Activated T-cell treated with anti-CD3 and anti-CD28 coated beads, Interleukin-2, amount 50 U/mL, for 24 hours (primary cell): ENCODE data around the gene NEK6.

Source experiments
- DNase-seq: peaks from one replicate; pipeline ENCODE4 v3.0.0-alpha.2; 2020
- H3K27ac Mint-ChIP-seq: 2 replicates; pipeline ENCODE4 v1.8.0; 2020; ENCODE audit warnings: mild to moderate bottlenecking, mixed read lengths
- H3K27me3 Mint-ChIP-seq: 2 replicates; pipeline ENCODE4 v1.8.0; 2020; ENCODE audit warnings: mixed read lengths
- H3K36me3 Mint-ChIP-seq: 2 replicates; pipeline ENCODE4 v1.8.0; 2020; ENCODE audit warnings: low read depth, mixed read lengths
- H3K4me1 Mint-ChIP-seq: 2 replicates; pipeline ENCODE4 v1.8.0; 2020; ENCODE audit warnings: low read depth, mixed read lengths
- H3K4me3 Mint-ChIP-seq: 2 replicates; pipeline ENCODE4 v1.8.0; 2020; ENCODE audit warnings: mild to moderate bottlenecking, moderate library complexity, mixed read lengths
- H3K9me3 Mint-ChIP-seq: 2 replicates; pipeline ENCODE4 v1.8.0; 2020; ENCODE audit warnings: mixed read lengths

Gene NEK6

DNA sequence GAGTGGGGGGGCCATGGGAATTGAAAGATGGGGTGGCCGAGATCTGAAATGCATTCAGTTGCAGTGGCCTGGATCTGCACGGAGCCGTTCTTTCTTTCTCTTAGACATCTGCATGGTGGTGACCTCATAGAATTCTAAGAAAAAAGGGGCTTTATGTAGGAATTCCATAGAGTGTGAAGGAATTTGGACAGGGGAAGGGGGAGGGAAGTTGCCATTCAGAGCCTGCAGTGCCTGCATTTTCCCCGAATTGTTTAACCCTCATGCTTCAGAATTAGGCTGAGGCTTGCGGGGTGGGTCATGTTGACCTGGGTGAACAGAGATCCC is 4.9 kb downstream of the NEK6 start:
- peaks cover 4% of the 10 kb centered on the region for H3K36me3 Mint-ChIP-seq
- no peaks in the 10 kb centered on the region for H3K9me3 Mint-ChIP-seq
- H3K4me1 Mint-ChIP-seq: peaks cover 37% of the 10 kb centered on the region
- DNase-seq: no peak
- H3K4me3 Mint-ChIP-seq: no peak overlapping the region
- peaks cover 47% of the 10 kb centered on the region for H3K27me3 Mint-ChIP-seq
- H3K27ac Mint-ChIP-seq: no peak overlapping the region

DNA sequence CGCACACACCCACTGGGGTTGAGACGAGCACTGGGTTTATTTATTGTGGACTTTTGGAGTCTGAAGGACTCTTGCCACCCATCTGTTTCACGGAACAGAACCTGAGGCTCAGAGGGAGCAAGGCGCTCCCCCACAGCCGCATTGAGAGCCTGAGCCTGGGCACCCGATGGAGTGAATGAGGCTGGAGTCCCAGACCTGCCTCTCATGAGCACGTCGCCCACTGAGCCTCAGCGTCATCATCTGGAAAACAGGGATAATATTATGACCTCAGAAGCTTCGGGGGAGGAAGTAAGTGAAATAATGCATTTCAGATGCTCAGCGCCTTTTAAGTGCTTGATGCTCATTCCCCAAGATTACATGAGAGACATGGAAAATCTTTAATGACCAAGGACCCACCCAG is 5.5 kb downstream of the NEK6 start:
- DNase-seq: no peak
- H3K36me3 Mint-ChIP-seq: peaks cover 4% of the 10 kb centered on the region
- no peaks in the 10 kb centered on the region for H3K9me3 Mint-ChIP-seq
- peaks cover 46% of the 10 kb centered on the region for H3K27me3 Mint-ChIP-seq
- H3K4me3 Mint-ChIP-seq: no peak overlapping the region
- peaks cover 36% of the 10 kb centered on the region for H3K4me1 Mint-ChIP-seq
- no peak overlapping the region for H3K27ac Mint-ChIP-seq

DNA sequence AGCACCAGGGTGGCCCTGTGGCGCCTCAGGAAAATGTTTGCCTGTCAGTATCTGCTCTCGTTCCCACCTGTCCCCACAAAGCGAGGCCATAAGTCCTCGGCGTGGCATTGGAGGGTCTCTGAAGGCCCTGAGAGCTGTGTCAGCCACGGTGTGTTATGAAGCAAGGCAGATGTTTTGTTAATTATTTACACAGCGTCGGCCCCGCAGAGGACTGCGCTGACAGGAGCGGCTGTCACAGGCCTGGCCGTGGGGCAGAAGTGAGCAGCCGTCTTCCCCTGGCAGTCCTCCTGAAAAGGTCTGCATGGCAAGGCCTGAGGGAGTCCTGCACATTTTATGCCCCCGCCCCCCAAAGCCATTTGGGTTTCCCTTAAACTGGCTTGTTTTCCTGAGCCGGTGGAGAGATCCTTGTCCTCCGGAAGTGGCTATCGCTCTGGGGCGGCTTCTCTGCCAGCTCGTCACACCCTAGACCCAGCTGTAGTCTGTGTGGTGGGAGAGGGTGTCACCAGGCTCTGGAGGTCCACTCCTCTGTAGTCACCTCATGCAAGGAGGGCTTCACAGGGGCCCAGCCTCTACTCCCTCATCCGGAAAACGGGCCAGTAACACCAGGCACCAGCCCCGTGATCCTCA is 6.2 kb downstream of the NEK6 start:
- Mint-ChIP-seq H3K27ac (no peak overlapping the region), H3K36me3 (no peaks in the 10 kb centered on the region), H3K9me3 (no peaks in the 10 kb centered on the region), H3K27me3 (peaks cover 39% of the 10 kb centered on the region), H3K4me3 (no peak overlapping the region), H3K4me1 (peaks cover 30% of the 10 kb centered on the region)
- no peak for DNase-seq

DNA sequence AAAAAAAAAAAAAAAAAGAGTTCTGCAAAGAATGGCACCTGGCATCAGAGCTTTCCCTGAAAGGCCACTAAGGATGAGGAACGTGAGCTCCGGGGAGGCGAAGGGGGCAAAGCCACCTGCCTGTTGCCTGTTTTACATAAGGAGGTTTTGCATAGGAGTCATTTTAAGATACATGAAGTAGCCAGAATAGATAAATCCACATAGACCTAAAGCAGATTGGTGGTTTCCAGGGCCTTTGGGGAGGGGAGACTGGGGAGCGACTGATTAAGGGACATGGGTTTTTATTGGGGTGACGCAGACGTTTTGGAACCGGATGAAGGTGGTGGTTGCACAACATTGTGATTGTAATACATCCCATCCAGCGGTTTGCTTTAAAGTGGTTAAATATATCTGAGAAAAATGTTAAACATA is 7.1 kb downstream of the NEK6 start:
- Mint-ChIP-seq H3K27me3 (peaks cover 31% of the 10 kb centered on the region), H3K4me1 (peaks cover 21% of the 10 kb centered on the region), H3K36me3 (no peaks in the 10 kb centered on the region), H3K4me3 (no peak overlapping the region), H3K9me3 (no peaks in the 10 kb centered on the region), H3K27ac (no peak overlapping the region)
- no peak for DNase-seq

DNA sequence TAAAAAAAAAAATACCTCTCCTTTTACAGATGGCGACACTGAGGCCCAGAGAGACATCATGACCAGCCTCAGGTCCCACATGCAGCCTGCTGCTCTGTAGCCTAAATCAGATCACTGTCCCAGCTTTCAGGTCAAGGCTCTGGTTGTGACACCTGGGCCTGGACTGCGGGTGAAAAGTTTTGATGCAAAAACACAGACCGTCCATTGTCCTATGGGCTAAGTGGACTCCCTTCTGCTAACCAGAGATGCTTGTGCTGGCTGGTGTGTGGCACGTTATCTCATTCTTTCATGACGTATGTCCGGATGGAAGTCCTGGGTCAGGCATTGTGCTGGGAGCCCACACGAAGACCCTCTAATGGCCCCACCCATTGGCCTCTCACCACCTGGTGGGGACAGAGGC is 7.8 kb downstream of the NEK6 start:
- no peak overlapping the region for H3K27ac Mint-ChIP-seq
- H3K27me3 Mint-ChIP-seq: peaks cover 26% of the 10 kb centered on the region
- H3K9me3 Mint-ChIP-seq: no peaks in the 10 kb centered on the region
- DNase-seq: no peak
- no peak overlapping the region for H3K4me3 Mint-ChIP-seq
- peaks cover 17% of the 10 kb centered on the region for H3K4me1 Mint-ChIP-seq
- H3K36me3 Mint-ChIP-seq: no peaks in the 10 kb centered on the region

DNA sequence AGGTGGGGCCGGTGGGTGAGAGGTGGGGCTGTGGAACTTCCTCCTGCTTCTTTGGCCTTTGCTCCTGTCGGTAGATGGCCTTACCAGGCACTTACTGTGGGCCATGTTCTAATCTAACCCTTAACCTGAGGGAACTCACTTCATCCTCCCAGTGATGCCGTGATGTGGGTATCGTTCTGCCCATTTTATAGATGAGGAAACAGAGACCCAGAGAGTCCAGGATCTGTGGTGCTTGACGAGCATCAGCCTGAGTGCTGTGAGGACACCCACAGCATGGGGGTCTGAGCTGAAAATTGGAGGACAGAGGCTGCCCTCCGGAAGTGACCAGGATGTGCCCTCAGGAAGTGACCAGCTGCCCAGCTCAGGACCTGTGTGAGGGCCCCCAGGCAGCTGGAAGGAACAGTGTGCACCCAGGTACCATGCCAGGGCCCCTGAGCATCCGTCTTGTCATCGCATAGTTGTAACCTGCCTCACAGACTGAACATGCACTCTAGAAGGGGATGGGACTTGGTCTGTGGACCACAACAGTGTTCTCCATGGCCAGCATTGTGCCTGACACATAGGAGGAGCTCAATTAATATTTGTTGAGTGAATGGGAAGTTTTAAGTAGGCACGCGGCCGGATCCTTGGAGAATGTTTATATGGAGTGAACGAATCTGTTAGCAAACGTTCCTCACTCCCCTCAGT is 8.5 kb downstream of the NEK6 start:
- Mint-ChIP-seq H3K4me1 (peaks cover 10% of the 10 kb centered on the region), H3K4me3 (no peak overlapping the region), H3K27me3 (peaks cover 18% of the 10 kb centered on the region)

DNA sequence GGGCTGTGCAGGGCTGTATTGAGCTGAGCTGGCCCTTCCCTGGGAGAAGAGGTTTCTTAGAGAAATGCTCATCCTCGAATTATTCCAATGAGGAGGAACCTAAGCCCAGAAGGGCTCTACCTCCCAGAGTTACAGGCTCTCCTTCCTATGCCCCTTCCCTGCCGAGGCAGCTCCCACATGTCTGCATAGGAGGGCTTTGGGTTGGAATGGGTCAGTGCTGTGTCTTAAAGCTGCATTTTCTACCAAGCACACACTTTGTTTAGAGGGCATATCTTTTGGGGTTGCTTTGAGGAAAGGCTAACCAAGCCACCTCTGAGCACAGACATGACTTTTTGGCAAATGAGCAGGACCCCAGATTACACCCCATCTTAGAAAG is 9.1 kb downstream of the NEK6 start:
- Mint-ChIP-seq H3K4me3 (no peak overlapping the region), H3K36me3 (no peaks in the 10 kb centered on the region), H3K27ac (no peak overlapping the region), H3K27me3 (peaks cover 13% of the 10 kb centered on the region), H3K9me3 (no peaks in the 10 kb centered on the region), H3K4me1 (peaks cover 4% of the 10 kb centered on the region)
- DNase-seq: no peak

More for the DNA sequence above, 8.5 kb downstream of the NEK6 start:
- Mint-ChIP-seq H3K9me3 (no peaks in the 10 kb centered on the region), H3K27ac (no peak overlapping the region), H3K36me3 (no peaks in the 10 kb centered on the region)
- DNase-seq: no peak

DNA sequence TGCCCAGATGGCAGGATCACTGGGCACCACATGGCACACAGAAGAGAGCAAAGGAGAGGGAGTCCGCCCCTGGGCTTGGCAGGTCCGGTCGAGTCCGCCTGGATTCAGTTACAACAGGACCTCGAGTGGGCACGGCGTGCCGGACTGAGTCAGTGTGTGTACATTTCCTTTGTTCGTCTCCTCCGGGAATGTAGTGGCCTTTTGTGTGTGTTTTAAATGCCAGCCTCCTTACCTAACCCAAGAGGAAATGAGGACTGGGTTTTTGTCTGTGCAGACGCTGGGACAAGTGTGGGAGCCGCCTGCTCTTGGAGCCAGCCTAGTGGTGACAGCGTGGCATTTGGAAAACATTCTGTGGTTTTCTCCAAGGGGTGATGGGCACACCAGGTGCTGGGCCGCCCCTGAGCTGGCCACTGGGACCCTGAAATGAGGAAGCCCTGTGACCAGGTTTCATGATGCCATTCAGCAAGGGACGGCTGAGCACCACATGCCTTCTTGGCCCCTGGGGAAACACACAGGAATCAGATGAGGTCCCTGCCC is 9.6 kb downstream of the NEK6 start:
- Mint-ChIP-seq H3K4me1 (peaks cover 2% of the 10 kb centered on the region), H3K36me3 (no peaks in the 10 kb centered on the region), H3K27me3 (peaks cover 9% of the 10 kb centered on the region), H3K9me3 (no peaks in the 10 kb centered on the region), H3K27ac (no peak overlapping the region), H3K4me3 (no peak overlapping the region)
- no peak for DNase-seq

DNA sequence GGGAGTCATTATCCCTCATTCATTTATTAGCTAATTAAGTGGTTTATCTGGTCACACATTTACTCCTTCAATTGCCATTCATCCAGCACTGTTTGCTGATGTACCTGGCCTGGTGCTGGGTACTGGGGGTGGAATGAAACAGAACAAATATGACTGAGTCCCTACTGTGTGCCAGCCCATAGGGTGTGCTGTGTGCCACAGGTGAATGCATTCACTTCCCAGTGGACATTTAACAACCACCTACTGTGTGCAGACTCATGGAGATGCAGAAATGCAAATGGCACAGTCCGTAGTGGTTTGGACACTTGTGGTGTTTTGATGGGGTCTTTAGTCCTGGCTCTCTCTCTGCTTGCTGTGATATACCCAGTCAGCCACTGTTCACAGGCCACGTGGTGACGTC is 10.5 kb downstream of the NEK6 start:
- Mint-ChIP-seq H3K36me3 (no peaks in the 10 kb centered on the region), H3K4me1 (peaks cover 2% of the 10 kb centered on the region), H3K4me3 (no peak overlapping the region), H3K9me3 (no peaks in the 10 kb centered on the region), H3K27me3 (peaks cover 7% of the 10 kb centered on the region), H3K27ac (no peak overlapping the region)
- DNase-seq: no peak

DNA sequence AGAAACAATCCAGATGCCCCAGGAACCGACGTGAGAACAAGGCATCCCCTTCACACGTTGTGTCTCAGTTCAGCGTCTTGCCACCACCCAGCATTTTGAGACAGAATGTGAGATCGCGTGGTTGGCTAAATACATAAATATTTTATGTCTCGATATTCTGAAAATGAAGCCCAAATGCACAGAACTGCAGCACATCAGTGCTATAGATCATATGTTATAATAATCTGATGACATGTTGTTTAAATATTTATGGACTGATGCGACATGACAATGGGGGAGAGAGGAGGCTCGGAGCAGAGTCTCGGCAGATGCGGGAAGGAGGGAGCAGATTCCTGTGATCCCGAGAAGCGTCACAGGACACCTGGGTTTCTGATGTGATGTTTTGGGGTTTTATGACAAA is 10.9 kb downstream of the NEK6 start:
- Mint-ChIP-seq H3K36me3 (no peaks in the 10 kb centered on the region), H3K4me3 (no peak overlapping the region), H3K9me3 (no peaks in the 10 kb centered on the region), H3K4me1 (peaks cover 2% of the 10 kb centered on the region), H3K27me3 (peaks cover 7% of the 10 kb centered on the region), H3K27ac (no peak overlapping the region)
- no peak for DNase-seq

DNA sequence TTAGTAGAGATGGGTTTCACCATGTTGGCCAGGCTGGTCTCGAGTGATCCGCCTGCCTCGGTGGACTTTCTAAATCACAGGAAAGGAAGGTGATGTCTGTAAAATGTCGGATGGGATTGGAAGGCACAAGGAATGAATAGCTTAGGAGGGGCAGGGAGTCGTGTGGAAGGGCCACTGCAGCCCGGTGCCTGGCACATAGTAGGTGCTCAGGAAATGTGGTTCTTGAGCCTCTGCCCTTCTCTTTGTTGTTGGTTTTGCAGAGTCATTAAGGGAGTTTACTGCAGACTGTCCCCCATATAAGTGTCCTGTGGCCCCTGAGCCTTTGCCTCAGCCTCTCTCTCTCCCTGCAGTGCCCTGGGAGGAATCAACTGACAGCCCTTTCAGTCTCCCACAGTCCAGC is 11.8 kb downstream of the NEK6 start:
- DNase-seq: no peak
- Mint-ChIP-seq H3K36me3 (no peaks in the 10 kb centered on the region), H3K27ac (no peak overlapping the region), H3K9me3 (no peaks in the 10 kb centered on the region), H3K4me1 (peaks cover 2% of the 10 kb centered on the region), H3K27me3 (peaks cover 7% of the 10 kb centered on the region), H3K4me3 (no peak overlapping the region)

DNA sequence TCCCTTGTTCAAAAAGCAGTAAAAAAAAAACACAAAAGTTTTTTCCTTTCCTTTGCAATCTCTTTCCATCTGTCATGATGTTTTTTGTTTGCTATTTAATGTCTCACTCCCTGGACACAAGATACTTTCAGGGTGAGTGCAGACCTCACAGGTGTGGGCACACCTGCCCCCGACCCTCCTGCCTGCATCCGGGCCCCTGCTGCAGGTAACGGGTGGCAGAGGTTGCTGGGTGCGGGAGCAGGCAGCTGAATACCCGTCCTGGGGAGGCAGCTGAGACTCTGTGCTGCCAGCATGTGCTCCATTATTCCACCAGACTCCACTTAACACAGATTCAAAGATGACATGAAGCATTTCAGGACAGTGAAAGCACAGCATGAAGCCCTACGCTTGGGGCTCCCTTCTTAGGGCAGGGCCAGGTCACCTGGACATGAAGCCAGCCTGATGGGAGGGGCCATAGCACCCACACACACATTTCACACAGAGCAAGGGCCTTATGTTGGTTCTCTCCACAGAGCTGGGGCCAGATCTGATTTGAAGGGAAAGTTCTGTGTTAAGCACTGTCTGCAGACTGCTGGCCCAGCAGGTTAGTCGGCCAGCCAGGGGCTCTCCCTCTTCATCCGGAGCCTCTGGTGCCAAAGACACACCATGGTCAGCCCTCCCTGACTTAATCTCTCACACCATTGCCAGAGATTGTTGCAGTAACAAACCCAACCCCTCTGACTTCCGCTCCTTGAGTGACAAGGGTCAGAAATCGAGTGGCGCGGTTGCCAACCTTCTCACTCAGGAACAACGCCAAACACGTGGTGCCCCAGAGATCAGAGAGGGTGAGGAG is 13.0 kb downstream of the NEK6 start:
- Mint-ChIP-seq H3K27me3 (peaks cover 4% of the 10 kb centered on the region), H3K36me3 (no peaks in the 10 kb centered on the region), H3K4me1 (no peaks in the 10 kb centered on the region), H3K27ac (no peak overlapping the region), H3K4me3 (no peak overlapping the region), H3K9me3 (no peaks in the 10 kb centered on the region)
- DNase-seq: no peak

DNA sequence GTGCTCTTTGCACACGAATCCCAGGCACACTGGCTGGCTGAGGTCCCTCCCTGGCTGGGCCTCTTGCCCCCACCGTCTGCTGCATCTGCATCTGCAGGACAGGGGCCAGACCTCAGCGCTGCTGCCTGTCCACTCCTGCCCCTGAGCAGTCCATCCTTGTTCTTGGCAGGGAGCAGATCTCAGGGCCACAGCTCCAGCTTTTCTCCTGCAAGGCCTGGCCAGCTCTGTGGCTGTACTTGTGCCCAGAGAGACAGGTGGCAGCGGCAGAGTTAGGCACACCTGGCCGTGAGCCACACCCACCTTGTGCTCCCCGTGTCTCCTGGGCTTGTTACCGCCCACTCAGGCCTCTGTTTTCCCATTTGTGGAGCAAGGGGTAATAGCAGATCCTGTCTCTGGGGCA is 13.9 kb downstream of the NEK6 start:
- Mint-ChIP-seq H3K9me3 (no peaks in the 10 kb centered on the region), H3K27me3 (no peaks in the 10 kb centered on the region), H3K4me1 (no peaks in the 10 kb centered on the region), H3K4me3 (no peak overlapping the region), H3K27ac (no peak overlapping the region), H3K36me3 (no peaks in the 10 kb centered on the region)
- no peak for DNase-seq

DNA sequence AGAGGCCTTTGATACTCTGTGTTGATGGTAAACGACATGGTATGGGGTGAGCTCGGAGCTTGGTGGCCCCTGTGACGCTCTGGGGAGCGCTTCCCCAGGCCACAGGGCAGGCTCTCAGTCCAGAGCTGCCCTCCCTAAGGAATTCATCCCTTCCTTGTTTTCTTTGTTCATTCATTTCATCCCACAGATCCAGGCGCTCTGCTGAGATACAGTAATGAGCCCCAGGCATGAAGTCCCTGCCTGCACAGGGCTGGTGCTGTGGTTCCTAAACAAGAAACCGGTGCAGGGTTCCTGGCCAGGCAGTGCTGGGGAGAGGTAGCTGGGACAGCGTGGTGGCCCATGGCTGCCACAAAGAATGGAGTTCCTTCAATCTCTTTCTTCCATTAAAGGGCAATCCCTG is 14.4 kb downstream of the NEK6 start:
- no peak for DNase-seq
- Mint-ChIP-seq H3K27ac (no peak overlapping the region), H3K36me3 (no peaks in the 10 kb centered on the region), H3K4me1 (no peaks in the 10 kb centered on the region), H3K27me3 (no peaks in the 10 kb centered on the region), H3K9me3 (no peaks in the 10 kb centered on the region), H3K4me3 (no peak overlapping the region)

DNA sequence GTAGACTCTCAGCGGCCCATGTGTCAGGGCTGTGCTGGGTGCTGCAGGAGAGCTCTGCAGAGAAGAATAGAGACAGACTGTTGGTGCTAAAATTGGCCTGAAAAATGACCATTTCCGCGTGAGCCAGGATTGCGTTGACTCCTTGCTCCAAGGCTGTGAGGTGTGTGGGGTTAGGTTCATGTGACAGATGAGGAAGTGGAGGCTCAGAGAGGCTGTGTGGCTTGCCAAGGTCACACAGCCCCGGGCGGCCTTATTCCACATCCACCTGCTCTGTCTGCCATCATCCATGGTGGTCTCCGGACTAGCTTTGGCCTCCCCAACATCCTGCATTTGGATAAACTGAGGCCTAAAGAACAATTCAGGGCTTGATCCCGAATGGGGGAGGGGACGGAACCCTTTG is 15.2 kb downstream of the NEK6 start:
- DNase-seq: no peak
- no peaks in the 10 kb centered on the region for H3K9me3 Mint-ChIP-seq
- H3K36me3 Mint-ChIP-seq: no peaks in the 10 kb centered on the region
- H3K4me1 Mint-ChIP-seq: peaks cover 3% of the 10 kb centered on the region
- no peak overlapping the region for H3K4me3 Mint-ChIP-seq
- no peaks in the 10 kb centered on the region for H3K27me3 Mint-ChIP-seq
- no peak overlapping the region for H3K27ac Mint-ChIP-seq
